AG04450 (cell line): ENCODE data around the gene PPP1R9B. TPM values are rescaled to one million over a fixed set of nuclear protein-coding genes. Genes with fewer than 3 reads are reported as not detected.

Experiments used
- CTCF ChIA-PET: fragments of 300-600, 350-600 bp; formaldehyde crosslinking; extraction: SDS; loops from one replicate; lab custom pipeline; 2022; ENCODE audit warnings: antibody characterized with exemption, inconsistent platforms; lab: Charles Lee
- POLR2A ChIA-PET: fragments of 350-600 bp; formaldehyde crosslinking; extraction: SDS; loops from one replicate; lab custom pipeline; 2021; ENCODE audit warnings: antibody characterized with exemption, inconsistent platforms; lab: Yijun Ruan, JAX
- DNase-seq: peaks from one replicate; pipeline ENCODE4 v3.0.0-alpha.2; 2011; ENCODE audit warnings: low read depth, low spot score
- H3K27ac ChIP-seq: one replicate; pipeline ENCODE4 v1.5.1; 2012; ENCODE audit warnings: low read depth, low read length, control low read depth
- H3K27me3 ChIP-seq: one replicate; pipeline ENCODE4 v1.6.0; 2012; ENCODE audit warnings: low read length; ENCODE audit not compliant: control insufficient read depth, insufficient read depth
- H3K4me3 ChIP-seq: 2 replicates; pipeline ENCODE4 v1.5.1; 2011; ENCODE audit warnings: mild to moderate bottlenecking, low read depth, low read length, control low read depth
- H3K9me3 ChIP-seq: 2 replicates; pipeline ENCODE4 v1.5.1; 2012; ENCODE audit warnings: low read length; ENCODE audit not compliant: control insufficient read depth, insufficient read depth
- polyA minus RNA-seq: library from RNA; depleted of rRNA, polyadenylated mRNA; stranded (reverse); fragments of >200 nt; gene quantifications from 2 replicates; pipeline ENCODE4 v1.2.3, GENCODE V29; 2011; rRNA and poly(A)+ RNA removed
- polyA plus RNA-seq: library from polyadenylated mRNA; depleted of rRNA; stranded (reverse); fragments of >200 nt; gene quantifications from 2 replicates; pipeline ENCODE4 v1.2.3, GENCODE V29; 2011; rRNA removed
- TF ChIP-seq, protein P1 (sequence below): IDR thresholded peaks from 2 replicates; pipeline ENCODE4 v1.5.1; 2011; ENCODE audit warnings: low read depth, low read length, control low read depth, inconsistent platforms

Gene PPP1R9B, protein sequence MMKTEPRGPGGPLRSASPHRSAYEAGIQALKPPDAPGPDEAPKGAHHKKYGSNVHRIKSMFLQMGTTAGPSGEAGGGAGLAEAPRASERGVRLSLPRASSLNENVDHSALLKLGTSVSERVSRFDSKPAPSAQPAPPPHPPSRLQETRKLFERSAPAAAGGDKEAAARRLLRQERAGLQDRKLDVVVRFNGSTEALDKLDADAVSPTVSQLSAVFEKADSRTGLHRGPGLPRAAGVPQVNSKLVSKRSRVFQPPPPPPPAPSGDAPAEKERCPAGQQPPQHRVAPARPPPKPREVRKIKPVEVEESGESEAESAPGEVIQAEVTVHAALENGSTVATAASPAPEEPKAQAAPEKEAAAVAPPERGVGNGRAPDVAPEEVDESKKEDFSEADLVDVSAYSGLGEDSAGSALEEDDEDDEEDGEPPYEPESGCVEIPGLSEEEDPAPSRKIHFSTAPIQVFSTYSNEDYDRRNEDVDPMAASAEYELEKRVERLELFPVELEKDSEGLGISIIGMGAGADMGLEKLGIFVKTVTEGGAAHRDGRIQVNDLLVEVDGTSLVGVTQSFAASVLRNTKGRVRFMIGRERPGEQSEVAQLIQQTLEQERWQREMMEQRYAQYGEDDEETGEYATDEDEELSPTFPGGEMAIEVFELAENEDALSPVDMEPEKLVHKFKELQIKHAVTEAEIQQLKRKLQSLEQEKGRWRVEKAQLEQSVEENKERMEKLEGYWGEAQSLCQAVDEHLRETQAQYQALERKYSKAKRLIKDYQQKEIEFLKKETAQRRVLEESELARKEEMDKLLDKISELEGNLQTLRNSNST
- polyA plus RNA-seq: 17.6 and 18.2 TPM in 2 replicates
- polyA minus RNA-seq: 35.7 and 42.5 TPM in 2 replicates

DNA sequence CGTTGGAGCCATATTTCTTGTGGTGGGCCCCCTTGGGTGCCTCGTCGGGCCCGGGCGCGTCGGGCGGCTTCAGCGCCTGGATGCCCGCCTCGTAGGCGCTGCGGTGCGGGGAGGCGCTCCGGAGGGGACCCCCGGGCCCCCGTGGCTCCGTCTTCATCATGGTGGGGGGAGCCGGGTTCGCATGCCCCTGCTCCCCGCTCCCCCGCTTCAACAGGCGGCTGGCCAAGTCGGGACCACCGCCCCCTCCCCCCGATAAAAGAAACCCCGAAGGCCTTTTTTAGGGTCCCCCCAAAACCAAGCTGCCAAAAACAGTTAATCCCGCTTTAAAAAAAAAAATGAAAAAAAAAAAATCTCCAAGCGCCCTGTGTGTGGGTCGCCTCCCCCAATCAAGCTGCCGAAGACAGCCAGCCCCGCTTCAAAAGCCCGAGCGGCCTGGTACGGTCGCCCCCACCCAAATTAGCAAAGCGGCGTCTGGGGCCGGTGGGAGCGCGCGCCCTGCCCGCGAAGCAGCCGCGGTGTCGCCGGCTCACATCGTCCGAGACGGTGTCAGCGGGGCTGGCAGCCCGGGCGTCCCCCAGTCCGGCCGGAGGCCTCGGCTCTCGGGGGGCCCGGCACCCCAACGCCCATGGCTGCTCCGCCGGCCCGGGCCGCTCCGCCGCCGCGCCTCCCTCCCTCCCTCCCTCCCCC lies at the start of gene PPP1R9B:
Gene PPP1R9B (minus strand): TSS at position 324 of the 687 bp plus-strand sequence. CDS start 164 bp downstream, at position 160.
- ChIA-PET CTCF (interaction anchor here (0.6 to 3.5 kb wide), 6 partner anchors 11 to 365 kb away, joined by 3 to 37 read pairs (median 5); no protein-coding TSS in a partner anchor), POLR2A (interaction anchor here (0.6 kb wide), 1 partner anchor 50 kb away, joined by 3 read pairs; no protein-coding TSS in a partner anchor)
- Histone ChIP-seq H3K4me3 (peak within 1 kb of the TSS; percentile 79), H3K27me3 (no peaks in the 10 kb centered on the region), H3K9me3 (no peaks in the 10 kb centered on the region; the same call in 1 of the 2 replicates), H3K27ac (peak within 1 kb of the TSS; percentile 75)
- DNase-seq: no peak
- TF ChIP-seq, protein P1, sequence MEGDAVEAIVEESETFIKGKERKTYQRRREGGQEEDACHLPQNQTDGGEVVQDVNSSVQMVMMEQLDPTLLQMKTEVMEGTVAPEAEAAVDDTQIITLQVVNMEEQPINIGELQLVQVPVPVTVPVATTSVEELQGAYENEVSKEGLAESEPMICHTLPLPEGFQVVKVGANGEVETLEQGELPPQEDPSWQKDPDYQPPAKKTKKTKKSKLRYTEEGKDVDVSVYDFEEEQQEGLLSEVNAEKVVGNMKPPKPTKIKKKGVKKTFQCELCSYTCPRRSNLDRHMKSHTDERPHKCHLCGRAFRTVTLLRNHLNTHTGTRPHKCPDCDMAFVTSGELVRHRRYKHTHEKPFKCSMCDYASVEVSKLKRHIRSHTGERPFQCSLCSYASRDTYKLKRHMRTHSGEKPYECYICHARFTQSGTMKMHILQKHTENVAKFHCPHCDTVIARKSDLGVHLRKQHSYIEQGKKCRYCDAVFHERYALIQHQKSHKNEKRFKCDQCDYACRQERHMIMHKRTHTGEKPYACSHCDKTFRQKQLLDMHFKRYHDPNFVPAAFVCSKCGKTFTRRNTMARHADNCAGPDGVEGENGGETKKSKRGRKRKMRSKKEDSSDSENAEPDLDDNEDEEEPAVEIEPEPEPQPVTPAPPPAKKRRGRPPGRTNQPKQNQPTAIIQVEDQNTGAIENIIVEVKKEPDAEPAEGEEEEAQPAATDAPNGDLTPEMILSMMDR: no peak

DNA sequence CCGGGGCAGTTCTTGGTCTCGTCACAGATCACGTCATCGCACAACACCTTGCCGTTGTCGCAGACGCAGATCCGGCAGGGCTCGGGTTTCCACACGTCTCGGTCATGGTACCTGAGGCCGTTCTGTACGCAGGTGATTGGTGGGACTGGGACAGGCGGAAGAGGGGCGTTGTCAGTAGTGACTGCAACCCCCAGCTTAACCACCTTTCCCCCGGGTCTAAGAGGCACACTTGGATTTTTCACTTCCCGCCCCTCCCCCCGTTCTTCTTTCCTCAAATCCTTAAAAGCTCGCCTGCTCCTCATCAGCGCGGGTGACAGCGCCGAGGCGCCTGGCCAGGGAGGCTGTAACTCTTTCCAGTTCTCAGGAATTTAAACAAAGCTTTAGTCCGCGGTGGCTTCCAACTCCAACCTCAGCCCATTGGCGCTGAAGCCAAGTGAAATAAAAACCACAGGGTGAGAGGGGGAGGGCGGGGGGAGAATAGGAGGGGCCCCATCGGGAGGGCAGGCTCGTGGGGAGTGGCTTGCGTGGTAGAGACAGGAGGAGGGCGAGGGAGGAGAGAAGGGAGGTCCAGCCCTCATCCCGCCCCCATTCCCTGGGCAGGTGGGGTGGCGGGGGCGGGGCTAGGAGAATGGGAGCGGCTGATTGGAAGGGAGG lies 49.5 kb upstream of the PPP1R9B start:
- DNase-seq: peak; percentile 91
- ChIA-PET CTCF (interaction anchor here (0.6 to 3.2 kb wide), 18 partner anchors 9 to 98 kb away, joined by 3 to 14 read pairs (median 5); partner anchors contain the start of gene TMEM92), POLR2A (interaction anchor here (0.6 to 14.8 kb wide), 18 partner anchors 8 to 666 kb away, joined by 3 to 726 read pairs (median 15); partner anchors contain the start of genes PPP1R9B, TMEM92 and TOB1)
- Histone ChIP-seq H3K27me3 (no peaks in the 10 kb centered on the region), H3K9me3 (no peaks in the 10 kb centered on the region; the same call in 1 of the 2 replicates), H3K27ac (peak overlapping the region; percentile 99), H3K4me3 (peak overlapping the region; percentile 96)
- TF ChIP-seq, protein P1: no peak

DNA sequence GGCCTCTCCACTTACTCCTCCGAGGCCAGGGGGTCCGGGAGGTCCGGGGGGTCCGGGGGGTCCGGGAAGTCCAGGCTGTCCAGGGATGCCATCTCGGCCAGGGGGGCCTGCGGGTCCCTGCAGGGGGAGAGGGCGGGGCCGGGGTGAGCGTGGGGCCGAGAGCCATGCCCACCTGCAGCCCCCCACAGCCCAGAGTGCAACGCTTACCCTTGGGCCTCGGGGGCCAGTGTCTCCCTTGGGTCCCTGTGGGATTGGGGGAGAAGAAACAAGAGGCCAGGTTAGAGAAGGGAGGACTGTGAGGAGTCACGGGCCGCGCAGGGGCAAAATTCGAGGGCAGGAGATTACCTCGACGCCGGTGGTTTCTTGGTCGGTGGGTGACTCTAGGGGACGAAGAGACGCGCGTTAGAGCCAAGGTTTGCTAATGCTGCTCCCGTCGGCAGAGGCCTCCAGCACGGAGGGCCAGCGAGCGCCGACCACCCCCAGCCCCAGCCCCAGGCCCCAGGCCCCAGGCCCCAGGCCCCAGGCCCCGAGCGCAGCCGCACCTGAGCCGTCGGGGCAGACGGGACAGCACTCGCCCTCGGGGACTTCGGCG lies 48.8 kb upstream of the PPP1R9B start:
- Histone ChIP-seq H3K27ac (peak overlapping the region; percentile 99), H3K4me3 (peak overlapping the region; percentile 96), H3K9me3 (no peaks in the 10 kb centered on the region; the same call in 1 of the 2 replicates), H3K27me3 (no peaks in the 10 kb centered on the region)
- TF ChIP-seq, protein P1: no peak
- POLR2A ChIA-PET: interaction anchor here (0.6 to 14.8 kb wide), 10 partner anchors 12 to 667 kb away, joined by 3 to 726 read pairs (median 34); partner anchors contain the start of genes TMEM92 and TOB1
- no peak for DNase-seq
- CTCF ChIA-PET: interaction anchor here (0.6 to 2.5 kb wide), 8 partner anchors 18 to 74 kb away, joined by 3 to 11 read pairs (median 4); no protein-coding TSS in a partner anchor

DNA sequence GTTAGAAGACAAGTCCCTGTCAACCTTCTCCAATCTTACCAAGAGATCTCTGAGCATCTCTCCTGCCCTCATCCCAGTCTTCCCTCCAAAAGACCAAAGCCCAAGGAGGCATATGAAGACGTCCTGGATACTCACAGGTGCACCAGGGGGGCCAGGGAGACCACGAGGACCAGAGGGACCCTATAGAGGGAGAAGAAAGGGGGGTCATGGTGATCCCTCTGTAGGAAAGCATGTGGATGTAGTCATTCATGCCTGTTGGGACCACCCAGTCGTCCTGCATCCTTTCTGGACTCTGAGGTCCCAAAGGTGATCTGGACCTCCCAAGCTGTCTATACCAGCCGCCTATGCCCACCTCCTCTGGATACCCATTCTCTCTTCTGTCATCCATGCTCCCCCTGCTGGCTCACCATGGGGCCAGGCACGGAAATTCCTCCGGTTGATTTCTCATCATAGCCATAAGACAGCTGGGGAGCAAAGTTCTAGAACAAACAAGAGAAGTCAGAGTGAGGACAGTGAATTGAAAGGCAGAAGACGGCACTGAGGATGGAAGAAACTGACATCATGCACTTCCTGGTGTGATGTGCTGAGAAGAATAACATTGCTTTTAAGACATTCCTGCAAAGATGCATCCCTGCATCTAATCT lies 47.7 kb upstream of the PPP1R9B start:
- CTCF ChIA-PET: interaction anchor here (0.6 to 1.1 kb wide), 4 partner anchors 20 to 94 kb away, joined by 3 to 4 read pairs (median 3); partner anchors contain the start of gene PPP1R9B
- DNase-seq: no peak
- POLR2A ChIA-PET: interaction anchor here (0.8 to 13.2 kb wide), 7 partner anchors 9 to 94 kb away, joined by 3 to 284 read pairs (median 61); no protein-coding TSS in a partner anchor
- Histone ChIP-seq H3K27me3 (no peaks in the 10 kb centered on the region), H3K9me3 (no peaks in the 10 kb centered on the region; the same call in 1 of the 2 replicates), H3K27ac (peak overlapping the region; percentile 98), H3K4me3 (peak overlapping the region; percentile 96)
- TF ChIP-seq, protein P1: peak; percentile 75
